HG03045 (cell line): ENCODE measurements around the gene RHOD.
A peak's percentile ranks its signal among the peaks of the same experiment; 100 is the strongest.

ENCODE experiments used
- ATAC-seq: cut with Tn5 transposase; IDR thresholded peaks from one replicate; pipeline ENCODE4 v1.9.1; 2021; ENCODE audit warnings: mild to moderate bottlenecking, moderate library complexity; ENCODE audit not compliant: unreplicated experiment

The RHOD gene

DNA sequence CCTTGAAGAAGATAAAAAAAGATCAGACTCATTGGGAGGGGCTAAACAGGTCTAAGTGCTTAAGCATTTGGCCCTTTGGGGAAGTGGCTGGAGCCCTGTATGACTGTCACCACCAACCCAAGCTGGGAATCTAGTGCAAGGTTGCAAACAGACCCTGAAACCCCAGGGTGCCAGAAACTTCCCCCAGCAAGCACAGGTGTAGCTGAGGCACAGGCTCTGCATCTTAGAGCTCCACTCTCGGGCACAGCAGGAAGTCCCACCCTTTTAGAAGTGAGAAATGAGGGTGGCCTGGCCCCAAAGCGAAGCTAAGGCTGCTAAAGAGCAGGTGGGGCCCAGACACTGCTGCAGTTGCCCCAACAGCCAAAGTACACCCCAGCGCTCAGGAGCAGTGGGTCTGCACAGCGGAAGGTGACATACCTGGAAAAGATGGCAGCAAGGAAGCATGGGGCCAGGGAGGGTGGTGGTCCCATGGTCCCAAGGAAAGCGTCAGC lies 56.6 kb downstream of the RHOD start:
- peak; percentile 51 for ATAC-seq

GRCh38 chr11:67114275-67114896 lies 57.7 kb downstream of the RHOD start:
- no peak for ATAC-seq

- ATAC-seq, result no peak
Measured at GRCh38 chr11:67116758-67117105, 60.1 kb downstream of the RHOD start.

DNA sequence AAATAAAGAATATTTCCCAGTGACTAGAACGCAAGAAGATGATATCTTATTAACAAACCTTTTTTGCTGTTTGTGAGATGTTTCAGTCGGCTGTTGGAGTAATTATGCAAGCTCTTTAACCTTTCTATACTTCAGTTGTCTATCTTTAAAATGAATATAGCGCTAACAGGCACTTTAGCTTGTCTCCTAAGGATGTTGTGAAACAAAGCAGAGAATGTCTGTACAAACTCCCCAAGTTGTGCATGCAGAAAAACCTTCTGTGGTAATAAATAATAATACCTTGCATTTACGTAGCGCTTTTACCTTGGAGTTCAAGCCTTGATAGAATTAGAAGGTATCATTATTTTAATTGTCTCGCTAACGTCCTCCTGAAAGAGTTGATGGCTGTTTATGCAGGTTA lies 60.5 kb downstream of the RHOD start:
- no peak for ATAC-seq

- ATAC-seq, result peak; percentile 14
Measured at GRCh38 chr11:67117672-67118180, 61.1 kb downstream of the RHOD start.

DNA sequence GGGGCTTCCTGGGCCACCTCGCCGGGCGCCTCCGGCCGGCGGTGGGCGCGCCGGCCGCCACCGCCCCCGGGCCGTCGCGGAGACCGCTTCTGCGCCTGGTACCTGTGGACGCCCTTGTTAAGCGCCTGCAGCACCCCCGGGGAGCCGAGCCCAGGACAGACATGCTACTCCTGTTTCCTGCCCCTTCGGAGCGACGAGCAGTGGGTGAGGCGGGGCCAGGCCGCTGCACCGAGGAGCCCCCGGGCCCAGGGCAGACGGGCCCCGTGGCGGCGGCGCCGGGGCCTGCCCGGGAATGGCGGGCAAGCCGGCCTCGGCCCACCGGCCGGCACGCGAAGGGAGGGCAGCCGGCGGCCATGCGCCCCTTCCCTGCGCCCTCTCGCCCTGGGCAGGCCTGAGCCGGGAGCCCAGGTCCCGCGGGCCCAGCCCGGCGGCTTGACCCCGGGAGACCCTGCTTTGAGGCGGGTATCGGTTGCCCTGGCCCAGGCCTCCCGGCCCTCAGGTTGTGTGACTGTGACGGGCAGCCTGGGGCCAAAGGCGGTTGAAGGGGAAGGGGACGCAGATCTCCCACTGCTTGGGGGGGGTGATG lies 61.6 kb downstream of the RHOD start:
- ATAC-seq, result peak; percentile 16

DNA sequence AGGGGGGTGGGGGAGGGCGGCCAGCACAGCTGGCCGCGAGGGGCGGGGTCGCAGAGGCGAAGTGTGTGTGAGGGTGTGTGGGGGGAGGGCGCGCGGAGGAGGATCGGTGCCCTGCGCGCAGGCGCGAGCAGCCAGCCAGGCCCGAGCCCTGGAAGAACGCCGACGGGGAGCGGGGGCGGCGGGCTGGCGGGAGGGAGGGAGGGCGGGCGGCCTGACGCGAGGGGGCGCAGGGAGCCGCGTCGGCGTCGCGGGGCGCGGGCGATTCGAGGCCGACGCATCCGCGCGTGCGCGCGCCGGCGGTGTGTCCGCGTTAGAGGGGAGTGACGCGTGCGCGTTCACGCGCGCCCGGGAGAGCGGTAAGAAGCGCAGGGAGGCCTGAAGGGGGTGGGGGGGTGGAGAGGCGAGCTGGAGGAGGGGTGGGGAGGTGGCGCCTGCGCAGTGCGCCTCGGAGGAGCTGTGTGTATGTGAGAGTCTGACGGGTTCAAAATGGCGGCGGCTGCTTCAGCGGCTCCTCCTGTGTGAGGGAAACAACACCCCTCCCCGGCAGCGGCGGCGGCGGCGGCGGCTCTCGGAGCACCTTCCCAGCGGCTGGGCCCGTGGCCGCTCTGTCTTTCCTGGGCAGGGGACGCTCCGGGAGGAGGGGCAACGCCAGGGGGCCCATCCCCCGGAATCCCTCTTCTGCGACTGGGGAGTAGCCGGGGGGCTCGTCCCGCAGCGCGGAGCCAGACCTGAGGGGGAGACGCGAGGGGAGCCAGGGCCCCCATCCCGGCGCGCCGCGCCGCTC lies 62.3 kb downstream of the RHOD start, which contains the start of gene KDM2A:
Gene KDM2A, plus strand, starts transcription at position 463 of the 784 bp plus-strand sequence. CDS start 2,054 bp downstream, outside the sequence.
- peak; percentile 66 for ATAC-seq

DNA sequence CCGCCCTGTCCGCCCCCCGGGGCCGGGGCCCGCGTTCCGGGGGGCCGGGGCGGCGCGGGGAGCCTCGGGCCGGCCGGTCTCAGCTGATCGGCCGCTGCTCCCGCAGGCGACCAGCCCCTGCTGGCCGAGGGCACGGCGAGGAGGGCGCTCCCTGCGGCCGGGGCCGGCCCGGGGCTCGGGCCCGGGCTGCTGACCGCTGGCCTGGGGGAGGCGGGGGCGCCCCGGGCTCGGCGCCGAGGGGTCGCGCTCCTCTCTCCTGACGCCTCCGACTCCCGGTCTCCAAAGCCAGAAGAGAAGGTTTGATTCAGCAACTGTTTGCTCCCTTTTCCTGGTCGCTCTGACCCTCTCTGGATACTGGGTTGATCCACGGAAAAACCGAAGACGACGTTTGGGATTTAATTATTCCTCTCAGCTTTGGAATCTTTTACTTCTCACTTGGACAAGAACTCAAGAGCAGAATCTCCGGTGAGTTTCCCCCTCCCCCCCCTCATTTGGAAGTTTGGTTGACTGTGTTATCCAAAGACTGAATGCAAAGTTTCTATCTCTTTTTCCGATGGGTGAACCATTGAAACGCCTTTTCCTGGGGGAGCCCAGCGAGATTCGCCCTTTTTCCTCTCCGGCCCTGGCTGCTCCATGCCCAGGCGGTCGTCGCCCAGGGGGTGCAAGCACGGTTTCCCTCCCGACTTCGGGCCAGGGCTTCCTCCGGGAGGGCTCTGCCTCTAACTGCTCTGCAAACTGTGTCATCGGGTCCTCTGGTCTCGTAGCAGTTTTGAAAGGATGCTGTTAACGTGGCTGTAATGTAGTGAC lies 63.1 kb downstream of the RHOD start:
- ATAC-seq, result peak; percentile 14

- ATAC-seq, result no peak
Measured at GRCh38 chr11:67120456-67120855, 63.8 kb downstream of the RHOD start.

- no peak for ATAC-seq
Measured at GRCh38 chr11:67120881-67121710, 64.4 kb downstream of the RHOD start.
